HT-29 (cell line): Measurements from ENCODE around the gene GRIFIN. TPM values are rescaled to one million over a fixed set of nuclear protein-coding genes. Genes with fewer than 3 reads are reported as not detected.

Experiments
- DNase-seq: peaks from one replicate; pipeline ENCODE4 v3.0.0-alpha.2; 2015; ENCODE audit warnings: low spot score
- total RNA-seq: library from RNA; depleted of rRNA; stranded (reverse); fragments of >200 nt; shearing (Covaris generic); gene quantifications from 2 replicates; pipeline ENCODE4 v1.2.3, GENCODE V29; 2014; rRNA removed

The GRIFIN gene
- total RNA-seq, 1 experiment from 2014 or later: not detected

GRCh38 chr7:2435146-2435545, 41.1 kb downstream of the GRIFIN start:
- DNase-seq: no peak

DNA sequence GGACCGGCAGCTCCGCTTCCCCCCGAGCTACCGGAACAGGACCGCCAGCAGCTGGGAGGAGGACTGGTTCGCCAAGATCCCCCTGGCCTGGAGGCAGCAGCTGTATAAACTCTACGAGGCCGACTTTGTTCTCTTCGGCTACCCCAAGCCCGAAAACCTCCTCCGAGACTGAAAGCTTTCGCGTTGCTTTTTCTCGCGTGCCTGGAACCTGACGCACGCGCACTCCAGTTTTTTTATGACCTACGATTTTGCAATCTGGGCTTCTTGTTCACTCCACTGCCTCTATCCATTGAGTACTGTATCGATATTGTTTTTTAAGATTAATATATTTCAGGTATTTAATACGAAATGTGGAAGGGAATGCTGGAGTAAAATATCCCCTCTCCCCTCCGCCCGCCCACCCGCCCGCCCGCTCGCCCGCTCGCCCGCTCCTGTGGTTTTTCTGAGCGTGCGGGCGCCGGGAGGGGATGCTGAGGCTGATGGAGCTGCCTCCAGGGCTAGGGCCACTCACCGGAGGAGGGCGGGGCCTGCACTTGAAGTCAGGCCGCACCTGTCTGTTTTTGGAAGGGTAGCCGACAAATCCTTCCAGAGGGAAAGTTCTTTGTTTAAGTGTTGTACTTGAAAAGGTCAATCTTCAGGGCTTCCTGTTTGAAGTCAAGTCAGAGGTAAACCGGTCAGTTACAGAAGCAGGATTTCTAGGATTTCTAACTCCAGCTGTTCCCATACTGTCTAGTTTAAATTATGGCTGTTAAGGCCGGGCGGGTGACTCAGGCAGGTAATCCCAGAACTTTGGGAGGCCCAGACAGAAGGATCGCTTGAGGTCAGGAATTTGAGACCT, 42.3 kb downstream of the GRIFIN start:
- DNase-seq: no peak

- DNase-seq: no peak
Observed at GRCh38 chr7:2432910-2433712, 43.1 kb downstream of the GRIFIN start.

DNA sequence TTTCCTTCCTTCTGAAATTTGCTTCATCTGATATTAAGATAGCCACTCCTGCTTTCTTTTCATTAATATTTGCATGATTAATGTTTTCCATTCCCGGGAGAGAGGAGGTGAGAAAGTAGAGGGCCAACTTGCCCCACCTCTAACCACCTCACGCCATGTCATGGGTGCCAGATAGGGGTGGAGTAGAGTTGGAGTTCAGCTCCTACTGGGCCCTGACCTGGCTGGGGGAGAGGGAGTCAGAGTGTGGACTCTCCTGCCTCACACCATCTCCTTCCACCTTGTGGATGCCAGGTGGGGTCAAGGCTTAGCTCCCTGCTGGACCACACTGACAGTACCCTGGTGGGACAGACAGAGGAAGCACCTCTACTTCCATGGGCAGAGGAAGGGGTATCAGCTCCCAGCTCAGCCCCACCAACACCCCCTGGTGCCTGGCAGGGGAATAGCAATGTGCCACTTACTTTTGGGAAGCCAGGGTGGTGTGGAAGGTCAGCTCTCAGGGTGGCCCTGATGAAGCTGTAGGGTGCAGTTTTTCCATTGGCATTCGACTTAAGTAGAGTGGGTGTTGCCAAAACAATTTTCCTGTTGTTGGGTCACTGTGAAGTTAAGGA, 44.8 kb downstream of the GRIFIN start:
- DNase-seq: no peak

- DNase-seq: no peak
Observed at GRCh38 chr7:2425749-2426148, 50.4 kb downstream of the GRIFIN start.

Other genes with a start within 250 kb of the GRIFIN start
- 89.2 and 103 TPM in 2 replicates for gene MAD1L1, start 243.5 kb downstream of the GRIFIN start, total RNA-seq
- 46.6 and 48.2 TPM in 2 replicates for gene MRM2, start 234.2 kb downstream of the GRIFIN start, total RNA-seq
- 68.6 and 69.1 TPM in 2 replicates for gene NUDT1, start 234.2 kb downstream of the GRIFIN start, total RNA-seq
- 41.7 and 44.0 TPM in 2 replicates for gene SNX8, start 162.0 kb downstream of the GRIFIN start, total RNA-seq
- 430 and 463 TPM in 2 replicates for gene EIF3B, start 121.6 kb downstream of the GRIFIN start, total RNA-seq
- 14.5 and 24.7 TPM in 2 replicates for gene CHST12, start 72.8 kb downstream of the GRIFIN start, total RNA-seq
- gene LFNG, start 43.4 kb upstream of the GRIFIN start, total RNA-seq: 85.6 and 87.5 TPM in 2 replicates
- 101 and 106 TPM in 2 replicates for gene BRAT1, start 79.1 kb upstream of the GRIFIN start, total RNA-seq
- gene IQCE, start 82.6 kb upstream of the GRIFIN start, total RNA-seq: 23.1 and 24.7 TPM in 2 replicates
- 34.5 and 37.1 TPM in 2 replicates for gene TTYH3, start 155.6 kb upstream of the GRIFIN start, total RNA-seq
- gene AMZ1, start 211.8 kb upstream of the GRIFIN start, total RNA-seq: not detected in 2 replicates